Measurements from ENCODE around the gene G6PD.
"Not testable (repeated sequence)": the region's sequence is repeated elsewhere in the genome, so short reads cannot be mapped to it uniquely, and the experiment has no call there.

The G6PD gene

GRCh38 chrX:154502989-154503388 is 43.7 kb downstream of the G6PD start:
- Histone ChIP-seq H3K27ac (replicated peaks) (no peak overlapping the region), H3K27me3 (ENCODE audit: insufficient read depth, poor library complexity, severe bottlenecking) (no peaks in the 10 kb centered on the region), H3K4me3 (replicated peaks; ENCODE audit: insufficient read depth, low read length) (no peak overlapping the region)
- TF ChIP-seq, protein P1, sequence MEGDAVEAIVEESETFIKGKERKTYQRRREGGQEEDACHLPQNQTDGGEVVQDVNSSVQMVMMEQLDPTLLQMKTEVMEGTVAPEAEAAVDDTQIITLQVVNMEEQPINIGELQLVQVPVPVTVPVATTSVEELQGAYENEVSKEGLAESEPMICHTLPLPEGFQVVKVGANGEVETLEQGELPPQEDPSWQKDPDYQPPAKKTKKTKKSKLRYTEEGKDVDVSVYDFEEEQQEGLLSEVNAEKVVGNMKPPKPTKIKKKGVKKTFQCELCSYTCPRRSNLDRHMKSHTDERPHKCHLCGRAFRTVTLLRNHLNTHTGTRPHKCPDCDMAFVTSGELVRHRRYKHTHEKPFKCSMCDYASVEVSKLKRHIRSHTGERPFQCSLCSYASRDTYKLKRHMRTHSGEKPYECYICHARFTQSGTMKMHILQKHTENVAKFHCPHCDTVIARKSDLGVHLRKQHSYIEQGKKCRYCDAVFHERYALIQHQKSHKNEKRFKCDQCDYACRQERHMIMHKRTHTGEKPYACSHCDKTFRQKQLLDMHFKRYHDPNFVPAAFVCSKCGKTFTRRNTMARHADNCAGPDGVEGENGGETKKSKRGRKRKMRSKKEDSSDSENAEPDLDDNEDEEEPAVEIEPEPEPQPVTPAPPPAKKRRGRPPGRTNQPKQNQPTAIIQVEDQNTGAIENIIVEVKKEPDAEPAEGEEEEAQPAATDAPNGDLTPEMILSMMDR (IDR thresholded peaks at IDR 0.05; ENCODE audit: insufficient read depth, low read length): no peak
- TF ChIP-seq REST (IDR thresholded peaks at IDR 0.05; ENCODE audit: insufficient replicate concordance, low read depth): no peak
- no peak for TF ChIP-seq GABPA (IDR thresholded peaks at IDR 0.05; ENCODE audit: low read depth)
- TF ChIP-seq POLR2AphosphoS5 (IDR thresholded peaks at IDR 0.05; ENCODE audit: low read depth): no peak
- TF ChIP-seq SPI1 (IDR thresholded peaks at IDR 0.05; ENCODE audit: borderline replicate concordance, low read depth): no peak
- no peak for DNase-seq (ENCODE audit: low read depth in 1 of 2, low spot score in 1 of 2)

DNA sequence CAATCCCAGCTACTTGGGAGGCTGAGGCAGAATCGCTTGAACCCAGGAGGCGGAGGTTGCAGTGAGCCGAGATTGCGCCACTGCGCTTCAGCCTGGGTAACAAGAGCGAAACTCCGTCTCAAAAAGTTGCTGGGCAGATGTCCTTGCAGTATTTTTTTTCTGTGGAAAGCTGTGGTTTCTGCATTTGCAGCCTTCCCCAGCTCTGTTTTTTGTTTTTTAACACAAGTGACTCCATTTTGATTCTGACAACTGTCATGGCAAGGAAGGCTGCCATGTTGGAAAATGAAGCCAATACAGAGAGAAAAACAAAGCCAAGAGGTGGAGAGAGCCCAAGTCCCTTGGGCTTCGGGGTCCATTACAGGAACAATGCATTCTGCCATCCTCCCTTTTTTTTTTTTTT is 44.5 kb downstream of the G6PD start:
- no peak overlapping the region for H3K4me3 ChIP-seq (replicated peaks; ENCODE audit: insufficient read depth, low read length)
- no peak for TF ChIP-seq POLR2AphosphoS5 (IDR thresholded peaks at IDR 0.05; ENCODE audit: low read depth)
- TF ChIP-seq, protein P1 (IDR thresholded peaks at IDR 0.05; ENCODE audit: insufficient read depth, low read length): no peak
- H3K27ac ChIP-seq (replicated peaks): no peak overlapping the region
- no peak for DNase-seq (ENCODE audit: low read depth in 1 of 2, low spot score in 1 of 2)
- no peaks in the 10 kb centered on the region for H3K27me3 ChIP-seq (ENCODE audit: insufficient read depth, poor library complexity, severe bottlenecking)

- not testable (repeated sequence) for H3K4me3 ChIP-seq (replicated peaks; ENCODE audit: insufficient read depth, low read length); H3K27ac ChIP-seq (replicated peaks); DNase-seq (ENCODE audit: low read depth in 1 of 2, low spot score in 1 of 2); H3K27me3 ChIP-seq (ENCODE audit: insufficient read depth, poor library complexity, severe bottlenecking)
These were observed 45.2 kb downstream of the G6PD start for GRCh38 chrX:154501423-154501822.

- DNase-seq (ENCODE audit: low read depth in 1 of 2, low spot score in 1 of 2); H3K27ac ChIP-seq (replicated peaks); H3K27me3 ChIP-seq (ENCODE audit: insufficient read depth, poor library complexity, severe bottlenecking); H3K4me3 ChIP-seq (replicated peaks; ENCODE audit: insufficient read depth, low read length): not testable (repeated sequence)
These were observed 50.0 kb downstream of the G6PD start for GRCh38 chrX:154496591-154497137.

DNA sequence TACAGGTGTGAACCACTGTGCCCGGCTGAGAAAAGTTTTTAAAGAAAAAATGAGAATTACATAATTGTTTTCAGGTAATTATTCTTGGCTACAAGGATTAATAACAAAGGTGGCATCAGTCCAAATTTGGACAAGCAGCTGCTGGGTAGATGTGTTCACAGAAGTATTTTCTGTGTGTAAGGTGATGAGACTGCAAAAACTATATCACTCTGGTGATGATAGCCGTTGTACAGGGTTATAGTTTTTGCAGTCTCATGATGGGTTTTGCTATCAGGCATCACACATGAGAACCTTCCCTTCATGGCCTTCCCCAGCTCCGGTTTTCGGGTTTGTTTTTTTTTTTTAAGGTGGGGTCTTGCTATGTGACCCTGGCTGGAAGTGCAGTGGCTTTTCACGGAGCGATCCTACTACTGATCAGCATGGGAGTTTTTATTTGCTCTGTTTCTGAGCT is 51.1 kb downstream of the G6PD start:
- no peak for DNase-seq (ENCODE audit: low read depth in 1 of 2, low spot score in 1 of 2)
- TF ChIP-seq, protein P1 (IDR thresholded peaks at IDR 0.05; ENCODE audit: insufficient read depth, low read length): no peak
- TF ChIP-seq POLR2AphosphoS5 (IDR thresholded peaks at IDR 0.05; ENCODE audit: low read depth): no peak
- no peak for TF ChIP-seq GABPA (IDR thresholded peaks at IDR 0.05; ENCODE audit: low read depth)
- no peak for TF ChIP-seq SPI1 (IDR thresholded peaks at IDR 0.05; ENCODE audit: borderline replicate concordance, low read depth)
- no peak for TF ChIP-seq REST (IDR thresholded peaks at IDR 0.05; ENCODE audit: insufficient replicate concordance, low read depth)
- Histone ChIP-seq H3K27me3 (ENCODE audit: insufficient read depth, poor library complexity, severe bottlenecking) (no peaks in the 10 kb centered on the region), H3K27ac (replicated peaks) (no peak overlapping the region), H3K4me3 (replicated peaks; ENCODE audit: insufficient read depth, low read length) (no peak overlapping the region)

All from HL-60 (cell line).